ENCODE data around the gene WDR26.

GRCh38 chr1:224402472-224403036 lies 32.0 kb downstream of the WDR26 start:
- TF ChIP-seq CTCF (IDR thresholded peaks at IDR 0.05; ENCODE audit: insufficient read depth, low read depth, low read length) (no peak), EZH2 (IDR thresholded peaks at IDR 0.05; ENCODE audit: insufficient read depth, low read length) (no peak)
